H1 (cell line): ENCODE measurements around the gene PSMD12. TPM values are rescaled to one million over a fixed set of nuclear protein-coding genes. Genes with fewer than 3 reads are reported as not detected.

Source experiments
- CTCF ChIA-PET: fragments of 300-600 bp; sonication (Branson Sonifier 250); formaldehyde crosslinking; loops from one replicate; lab custom pipeline; 2021; ENCODE audit not compliant: partially characterized antibody; lab: Charles Lee
- POLR2A ChIA-PET: fragments of 300-600 bp; sonication (Branson Sonifier 250); formaldehyde crosslinking; loops from one replicate; lab custom pipeline; 2021; ENCODE audit warnings: inconsistent platforms; ENCODE audit not compliant: partially characterized antibody; lab: Charles Lee
- DNase-seq, 2 experiments: peaks; one replicate each; pipeline versions ENCODE4 v3.0.0 to v3.0.0-alpha.2; 2010 to 2022; ENCODE audit warnings: low spot score in 2 of 2, low read depth in 1 of 2, mixed read lengths in 1 of 2
- FAIRE-seq: peaks from 2 replicates; lab custom pipeline; 2011; peaks lifted over from hg19 to GRCh38; lab: Jason Lieb, UNC
- H2AFZ ChIP-seq: 2 replicates; pipeline ENCODE4 v1.8.1; 2012; ENCODE audit warnings: low read length, inconsistent platforms
- H2AK5ac ChIP-seq: 2 replicates; pipeline ENCODE4 v1.6.1; 2013; ENCODE audit warnings: low read depth, low read length
- H2BK120ac ChIP-seq: replicated peaks from 2 replicates; pipeline ENCODE3; 2013; ENCODE audit warnings: low read depth, low read length, inconsistent platforms
- H2BK12ac ChIP-seq: 2 replicates; pipeline ENCODE4 v1.6.1; 2013; ENCODE audit warnings: low read depth, low read length
- H2BK15ac ChIP-seq: 2 replicates; pipeline ENCODE4 v1.6.1; 2013; ENCODE audit warnings: low read length
- H2BK20ac ChIP-seq: 2 replicates; pipeline ENCODE4 v1.6.1; 2013; ENCODE audit warnings: low read length
- H2BK5ac ChIP-seq: 2 replicates; pipeline ENCODE4 v1.6.1; 2013; ENCODE audit warnings: low read depth, low read length
- H3K14ac ChIP-seq: 2 replicates; pipeline ENCODE4 v1.6.1; 2013; ENCODE audit warnings: inconsistent platforms; ENCODE audit not compliant: insufficient read length
- H3K18ac ChIP-seq: 2 replicates; pipeline ENCODE4 v1.6.1; 2013; ENCODE audit warnings: low read length; ENCODE audit errors: extremely low read depth
- H3K23ac ChIP-seq: 2 replicates; pipeline ENCODE4 v1.6.1; 2013; ENCODE audit warnings: inconsistent platforms; ENCODE audit not compliant: insufficient read length
- H3K23me2 ChIP-seq: 2 replicates; pipeline ENCODE4 v1.6.1; 2013; ENCODE audit warnings: low read depth, low read length
- H3K27ac ChIP-seq: 2 replicates; pipeline ENCODE4 v1.6.1; 2011; ENCODE audit warnings: low read depth, low read length, inconsistent platforms
- H3K27me3 ChIP-seq, 4 experiments: replicated peaks in 1 of 4; 1 replicate in 1 of 4; 2 replicates in 3 of 4; pipeline versions ENCODE4 v1.6.1 to v1.8.1; 2011 to 2013; ENCODE audit warnings: low read length in 3 of 4, mild to moderate bottlenecking in 3 of 4, inconsistent platforms in 2 of 4, mixed read lengths in 2 of 4, moderate library complexity in 1 of 4; ENCODE audit not compliant: control insufficient read depth in 3 of 4, insufficient read depth in 3 of 4; ENCODE audit errors: extremely low read depth in 1 of 4
- H3K36me3 ChIP-seq, 4 experiments: 2 replicates each; pipeline versions ENCODE4 v1.6.1 to v1.8.1; 2011 to 2013; ENCODE audit warnings: mild to moderate bottlenecking in 4 of 4, low read length in 3 of 4, moderate library complexity in 2 of 4, control low read depth in 1 of 4, inconsistent platforms in 1 of 4; ENCODE audit not compliant: insufficient read depth in 4 of 4, control insufficient read depth in 2 of 4
- H3K4ac ChIP-seq: replicated peaks from 2 replicates; pipeline ENCODE3; 2013; ENCODE audit warnings: low read length, low read depth, mixed read lengths, inconsistent platforms; ENCODE audit not compliant: insufficient read length
- H3K4me1 ChIP-seq, 4 experiments: replicated peaks in 1 of 4; 1 replicate in 1 of 4; 2 replicates in 3 of 4; pipeline versions ENCODE4 v1.6.1 to v1.8.1; 2011 to 2013; ENCODE audit warnings: low read length in 3 of 4, inconsistent platforms in 2 of 4, mixed read lengths in 1 of 4; ENCODE audit not compliant: insufficient read depth in 4 of 4, control insufficient read depth in 3 of 4
- H3K4me2 ChIP-seq, 2 experiments: 2 replicates each; pipeline versions ENCODE4 v1.6.1 to v1.8.1; 2011 to 2013; ENCODE audit warnings: low read depth in 2 of 2, low read length in 2 of 2, control low read depth in 1 of 2, inconsistent platforms in 1 of 2, mild to moderate bottlenecking in 1 of 2; ENCODE audit not compliant: insufficient read depth in 1 of 2
- H3K4me3 ChIP-seq, 4 experiments: fragments of 200-600, 300-600 bp in 1 of 4; sonication (generic), shearing (Covaris generic), sonication (Bioruptor Twin) in 1 of 4; 2 replicates each; pipeline versions ENCODE4 v1.5.1 to v1.8.1; 2011 to 2016; ENCODE audit warnings: low read length in 4 of 4, low read depth in 3 of 4, control low read depth in 2 of 4, inconsistent platforms in 2 of 4, mild to moderate bottlenecking in 2 of 4, mixed read lengths in 1 of 4, moderate library complexity in 1 of 4; ENCODE audit not compliant: insufficient read depth in 2 of 4; ENCODE audit errors: extremely low read depth in 1 of 4
- H3K56ac ChIP-seq: replicated peaks from 2 replicates; pipeline ENCODE3; 2013; ENCODE audit warnings: low read depth, mild to moderate bottlenecking, mixed read lengths, low read length, inconsistent platforms; ENCODE audit not compliant: insufficient read length
- H3K79me1 ChIP-seq: 2 replicates; pipeline ENCODE4 v1.6.1; 2013; ENCODE audit warnings: low read depth, low read length, control low read depth
- H3K79me2 ChIP-seq, 2 experiments: 2 replicates each; pipeline versions ENCODE4 v1.6.1 to v1.8.1; 2012 to 2013; ENCODE audit warnings: low read length in 2 of 2, mild to moderate bottlenecking in 2 of 2, inconsistent platforms in 1 of 2; ENCODE audit not compliant: insufficient read depth in 2 of 2, control insufficient read depth in 1 of 2
- H3K9ac ChIP-seq, 4 experiments: replicated peaks in 1 of 4; 1 replicate in 1 of 4; 2 replicates in 3 of 4; pipeline versions ENCODE4 v1.6.1 to v1.8.1; 2011 to 2013; ENCODE audit warnings: low read depth in 3 of 4, low read length in 3 of 4, control low read depth in 2 of 4, mild to moderate bottlenecking in 2 of 4, moderate library complexity in 2 of 4, inconsistent platforms in 1 of 4; ENCODE audit errors: extremely low read depth in 1 of 4
- H3K9me3 ChIP-seq, 2 experiments: 2 replicates each; pipeline versions ENCODE4 v1.6.1 to v1.8.1; 2012 to 2013; ENCODE audit warnings: mild to moderate bottlenecking in 2 of 2, moderate library complexity in 2 of 2, control low read depth in 1 of 2, inconsistent platforms in 1 of 2, low read depth in 1 of 2, low read length in 1 of 2, mixed read lengths in 1 of 2; ENCODE audit not compliant: insufficient read depth in 2 of 2
- H4K20me1 ChIP-seq, 2 experiments: replicated peaks in 1 of 2; 2 replicates each; pipeline versions ENCODE3 to v1.8.1; 2011 to 2013; ENCODE audit warnings: inconsistent platforms in 2 of 2, low read length in 2 of 2, mild to moderate bottlenecking in 1 of 2; ENCODE audit not compliant: insufficient read depth in 2 of 2, control insufficient read depth in 1 of 2
- H4K5ac ChIP-seq: 2 replicates; pipeline ENCODE4 v1.6.1; 2013; ENCODE audit warnings: low read length, low read depth, mixed read lengths, inconsistent platforms; ENCODE audit not compliant: insufficient read length
- H4K8ac ChIP-seq: 2 replicates; pipeline ENCODE4 v1.8.0; 2013; ENCODE audit warnings: mild to moderate bottlenecking, moderate library complexity, low read length, inconsistent platforms; ENCODE audit not compliant: insufficient read depth; ENCODE audit errors: extremely low read depth
- H4K91ac ChIP-seq: replicated peaks from 2 replicates; pipeline ENCODE3; 2013; ENCODE audit warnings: low read length, mixed read lengths, inconsistent platforms; ENCODE audit not compliant: insufficient read length
- CBX5 ChIP-seq: fragments of 300-800, 300-1000 bp; sonication (generic); IDR thresholded peaks from 2 replicates; pipeline ENCODE4 v1.7.1; 2016; ENCODE audit warnings: antibody characterized with exemption, low read length, low read depth
- CREB1 ChIP-seq: IDR thresholded peaks from 2 replicates; pipeline ENCODE4 v1.6.1; 2012; ENCODE audit warnings: inconsistent platforms
- HDAC6 ChIP-seq: IDR thresholded peaks from one replicate; pipeline ENCODE4 v1.7.1; 2012; ENCODE audit warnings: low read depth, mild to moderate bottlenecking, inconsistent platforms, low read length, moderate library complexity
- SIRT6 ChIP-seq: IDR thresholded peaks from one replicate; pipeline ENCODE4 v1.7.1; 2012; ENCODE audit warnings: low read length, inconsistent platforms
- SIX5 ChIP-seq: IDR thresholded peaks from 2 replicates; pipeline ENCODE4 v1.6.1; 2011; ENCODE audit warnings: mild to moderate bottlenecking, low read depth, low read length
- SUZ12 ChIP-seq: fragments of 200-600 bp; sonication (generic); IDR thresholded peaks from 2 replicates; pipeline ENCODE4 v1.6.1; 2012; ENCODE audit warnings: mild to moderate bottlenecking, inconsistent platforms, low read length, moderate library complexity, mixed read lengths
- TEAD4 ChIP-seq: IDR thresholded peaks from 2 replicates; pipeline ENCODE4 v1.6.1; 2012; ENCODE audit warnings: low read depth, low read length, inconsistent platforms, mixed read lengths
- WGBS, 2 experiments: shearing (Covaris generic) in 1 of 2; methylation state at CpG; one replicate each; pipeline versions ENCODE4 v1.1.6 to v1.1.7; 2013 to 2015; ENCODE audit warnings: low lambda C conversion rate in 2 of 2, mixed read lengths in 2 of 2, inconsistent platforms in 1 of 2, low coverage in 1 of 2, missing lambda C conversion rate in 1 of 2; ENCODE audit not compliant: insufficient replicate concordance in 2 of 2, insufficient coverage in 1 of 2, insufficient read length in 1 of 2; ENCODE audit errors: extremely low coverage in 1 of 2, missing lambda C conversion rate in 1 of 2; 5-methylcytosine and 5-hydroxymethylcytosine counted together
- polyA plus RNA-seq, 7 experiments: library from polyadenylated mRNA; depleted of rRNA in 3 of 7; stranded (reverse) in 5 of 7; unstranded in 2 of 7; fragments of >200 nt in 5 of 7; fragments of 200-250 nt in 2 of 7; gene quantifications; 1 replicate in 5 of 7; 2 replicates in 1 of 7; 4 replicates in 1 of 7; pipeline versions ENCODE4 v1.2.1 to v1.2.3, GENCODE V29; 2011 to 2013; ENCODE audit warnings: missing spikeins in 2 of 7, mixed read lengths in 2 of 7
- total RNA-seq: library from RNA; stranded (reverse); fragmentation: NEBNext Ultra II Directional; extraction: Animal tissue kit (Norgen Biotek cat#: 25700); gene quantifications from 2 replicates; pipeline ENCODE4 v1.2.1, GENCODE V29; 2021

Gene PSMD12
- total and polyA plus RNA-seq, 2 of the 8 experiments (the other 6 are each of a cell fraction or from before 2014, with no cell fraction given), result 14.0 to 82.4 TPM

GRCh38 chr17:67400193-67400592, 33.8 kb upstream of the PSMD12 start:
- H2AK5ac ChIP-seq, result no peak overlapping the region
- no peaks in the 10 kb centered on the region for H3K36me3 ChIP-seq
- peaks cover 0 to 2% of the 10 kb centered on the region in 2 experiments for H4K20me1 ChIP-seq
- H3K27ac ChIP-seq, result no peak overlapping the region
- no peak overlapping the region for H3K9ac ChIP-seq
- no peak overlapping the region for H2BK20ac ChIP-seq
- H4K8ac ChIP-seq, result no peak overlapping the region
- H3K79me2 ChIP-seq, result peaks cover 0 to 83% of the 10 kb centered on the region in 2 experiments; a peak in 3 of 4 replicates
- no peak for TF ChIP-seq SUZ12
- TF ChIP-seq HDAC6, result no peak
- TF ChIP-seq SIX5, result no peak
- no peak for TF ChIP-seq TEAD4
- TF ChIP-seq SIRT6, result no peak
- TF ChIP-seq CREB1, result no peak
- no peak for TF ChIP-seq CBX5
- POLR2A ChIA-PET, result no interaction called here
- no peak for DNase-seq
- CTCF ChIA-PET, result no interaction called here
- H2AFZ ChIP-seq, result no peak overlapping the region
- no peak overlapping the region for H2BK12ac ChIP-seq
- no peak for FAIRE-seq
- H3K4ac ChIP-seq, result no peak overlapping the region
- H4K91ac ChIP-seq, result no peak overlapping the region
- no peak overlapping the region for H2BK120ac ChIP-seq
- H4K5ac ChIP-seq, result no peak overlapping the region
- no peak overlapping the region for H2BK5ac ChIP-seq
- H3K4me2 ChIP-seq, result no peak overlapping the region
- no peak overlapping the region for H3K4me3 ChIP-seq
- H3K18ac ChIP-seq, result no peak overlapping the region
- H3K9me3 ChIP-seq, result no peaks in the 10 kb centered on the region
- H3K23ac ChIP-seq, result no peak overlapping the region
- no peaks in the 10 kb centered on the region for H3K23me2 ChIP-seq
- H2BK15ac ChIP-seq, result no peak overlapping the region
- H3K27me3 ChIP-seq, result no peaks in the 10 kb centered on the region
- no peak overlapping the region for H3K56ac ChIP-seq
- H3K79me1 ChIP-seq, result peaks cover 7% of the 10 kb centered on the region
- no peak overlapping the region for H3K14ac ChIP-seq
- H3K4me1 ChIP-seq, result peaks cover 0 to 7% (median 2%) of the 10 kb centered on the region in 4 experiments; a peak in 2 of 7 replicates
- 82% methylated on average over 6 of the region's 6 CpGs; no CpG with 5 or more reads in 1 of the 2 experiments for WGBS, 2 experiments
